ENCODE measurements around the gene OXCT1.
A peak's percentile ranks its signal among the peaks of the same experiment; 100 is the strongest.
"Not testable (repeated sequence)": the region's sequence is repeated elsewhere in the genome, so short reads cannot be mapped to it uniquely, and the experiment has no call there.

Gene OXCT1

GRCh38 chr5:41817625-41818301, 52.5 kb downstream of the OXCT1 start:
- TF ChIP-seq, protein P1, sequence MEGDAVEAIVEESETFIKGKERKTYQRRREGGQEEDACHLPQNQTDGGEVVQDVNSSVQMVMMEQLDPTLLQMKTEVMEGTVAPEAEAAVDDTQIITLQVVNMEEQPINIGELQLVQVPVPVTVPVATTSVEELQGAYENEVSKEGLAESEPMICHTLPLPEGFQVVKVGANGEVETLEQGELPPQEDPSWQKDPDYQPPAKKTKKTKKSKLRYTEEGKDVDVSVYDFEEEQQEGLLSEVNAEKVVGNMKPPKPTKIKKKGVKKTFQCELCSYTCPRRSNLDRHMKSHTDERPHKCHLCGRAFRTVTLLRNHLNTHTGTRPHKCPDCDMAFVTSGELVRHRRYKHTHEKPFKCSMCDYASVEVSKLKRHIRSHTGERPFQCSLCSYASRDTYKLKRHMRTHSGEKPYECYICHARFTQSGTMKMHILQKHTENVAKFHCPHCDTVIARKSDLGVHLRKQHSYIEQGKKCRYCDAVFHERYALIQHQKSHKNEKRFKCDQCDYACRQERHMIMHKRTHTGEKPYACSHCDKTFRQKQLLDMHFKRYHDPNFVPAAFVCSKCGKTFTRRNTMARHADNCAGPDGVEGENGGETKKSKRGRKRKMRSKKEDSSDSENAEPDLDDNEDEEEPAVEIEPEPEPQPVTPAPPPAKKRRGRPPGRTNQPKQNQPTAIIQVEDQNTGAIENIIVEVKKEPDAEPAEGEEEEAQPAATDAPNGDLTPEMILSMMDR (IDR thresholded peaks at IDR 0.05; ENCODE audit: unreplicated experiment in 3 of 3) = no peak
- Mint-ChIP-seq H3K27ac (peak overlapping the region in 2 of 3 experiments; percentile 9 to 61), H3K4me3 (no peak overlapping the region), H3K9me3 (no peaks in the 10 kb centered on the region), H3K27me3 (ENCODE audit: low read depth) (no peaks in the 10 kb centered on the region), H3K36me3 (ENCODE audit: low read depth) (no peaks in the 10 kb centered on the region), H3K4me1 (peaks cover 14% of the 10 kb centered on the region)

GRCh38 chr5:41815663-41816229, 54.5 kb downstream of the OXCT1 start:
- Mint-ChIP-seq H3K27ac (peak overlapping the region; percentile 44 to 61 (median 52)), H3K4me3 (no peak overlapping the region), H3K9me3 (no peaks in the 10 kb centered on the region), H3K4me1 (peaks cover 18% of the 10 kb centered on the region), H3K36me3 (ENCODE audit: low read depth) (no peaks in the 10 kb centered on the region), H3K27me3 (ENCODE audit: low read depth) (no peaks in the 10 kb centered on the region)
- TF ChIP-seq, protein P1 (IDR thresholded peaks at IDR 0.05; ENCODE audit: unreplicated experiment in 3 of 3) = no peak

DNA sequence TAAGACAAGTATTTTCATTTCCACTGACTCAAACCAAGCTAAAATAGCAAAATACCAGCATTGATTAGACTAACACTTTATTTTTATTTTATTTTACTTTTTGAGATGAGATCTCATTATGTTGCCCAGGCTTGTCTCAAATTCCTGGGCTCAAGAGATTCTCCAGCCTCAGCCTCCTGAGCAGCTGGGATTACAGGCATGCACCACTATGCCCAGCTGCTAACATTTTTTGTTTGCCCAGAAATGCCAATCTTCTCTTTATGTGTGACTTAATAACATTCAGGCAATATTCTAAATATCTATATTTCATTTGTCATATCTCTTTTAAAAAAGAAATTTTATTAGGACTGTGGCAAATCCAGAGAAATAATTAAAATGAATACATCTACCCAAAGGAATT, 55.0 kb downstream of the OXCT1 start:
- Mint-ChIP-seq H3K9me3 (no peaks in the 10 kb centered on the region), H3K27ac (no peak overlapping the region), H3K4me1 (peaks cover 21% of the 10 kb centered on the region), H3K4me3 (no peak overlapping the region), H3K36me3 (ENCODE audit: low read depth) (no peaks in the 10 kb centered on the region), H3K27me3 (ENCODE audit: low read depth) (no peaks in the 10 kb centered on the region)
- TF ChIP-seq, protein P1 (IDR thresholded peaks at IDR 0.05; ENCODE audit: unreplicated experiment in 3 of 3) = no peak

DNA sequence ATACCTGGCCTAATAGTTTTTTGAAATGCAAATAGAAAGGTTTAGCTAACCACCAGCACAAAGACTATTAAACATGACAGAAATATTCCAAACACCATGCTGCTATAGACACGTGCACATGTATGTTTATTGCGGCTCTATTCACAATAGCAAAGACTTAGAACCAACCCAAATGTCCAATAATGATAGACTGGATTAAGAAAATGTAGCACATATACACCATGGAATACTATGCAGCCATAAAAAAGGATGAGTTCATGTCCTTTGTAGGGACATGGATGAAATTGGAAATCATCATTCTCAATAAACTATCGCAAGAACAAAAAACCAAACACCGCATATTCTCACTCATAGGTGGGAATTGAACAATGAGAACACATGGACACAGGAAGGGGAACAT, 55.9 kb downstream of the OXCT1 start:
- not testable (repeated sequence) for H3K36me3 Mint-ChIP-seq (ENCODE audit: low read depth); H3K4me3 Mint-ChIP-seq; H3K9me3 Mint-ChIP-seq; H3K27ac Mint-ChIP-seq; H3K27me3 Mint-ChIP-seq (ENCODE audit: low read depth)
- H3K4me1 Mint-ChIP-seq = peaks cover 28% of the 10 kb centered on the region

DNA sequence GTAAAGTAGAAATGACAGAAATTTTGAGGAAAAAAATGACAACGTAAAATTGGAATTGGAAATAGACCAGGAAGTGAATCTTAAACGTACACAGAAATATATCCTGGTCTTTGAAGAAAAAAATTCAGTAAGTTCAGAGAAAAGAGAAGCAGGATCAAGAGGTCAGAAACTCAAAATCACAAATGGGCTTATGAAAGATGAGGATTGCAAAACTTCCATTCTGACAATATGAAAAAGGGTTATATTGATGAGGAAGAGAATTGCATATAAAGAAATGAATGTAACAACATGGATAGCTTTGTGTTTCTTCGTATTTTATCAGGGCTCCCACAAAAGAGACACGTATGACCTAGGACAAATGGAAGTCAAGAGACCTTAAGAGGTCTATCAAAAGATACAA, 58.1 kb downstream of the OXCT1 start:
- no peak overlapping the region for H3K4me3 Mint-ChIP-seq
- H3K27me3 Mint-ChIP-seq (ENCODE audit: low read depth) = no peaks in the 10 kb centered on the region
- H3K4me1 Mint-ChIP-seq = peaks cover 28% of the 10 kb centered on the region
- no peaks in the 10 kb centered on the region for H3K9me3 Mint-ChIP-seq
- H3K27ac Mint-ChIP-seq = no peak overlapping the region
- TF ChIP-seq, protein P1 (IDR thresholded peaks at IDR 0.05; ENCODE audit: unreplicated experiment in 3 of 3) = no peak
- no peaks in the 10 kb centered on the region for H3K36me3 Mint-ChIP-seq (ENCODE audit: low read depth)

DNA sequence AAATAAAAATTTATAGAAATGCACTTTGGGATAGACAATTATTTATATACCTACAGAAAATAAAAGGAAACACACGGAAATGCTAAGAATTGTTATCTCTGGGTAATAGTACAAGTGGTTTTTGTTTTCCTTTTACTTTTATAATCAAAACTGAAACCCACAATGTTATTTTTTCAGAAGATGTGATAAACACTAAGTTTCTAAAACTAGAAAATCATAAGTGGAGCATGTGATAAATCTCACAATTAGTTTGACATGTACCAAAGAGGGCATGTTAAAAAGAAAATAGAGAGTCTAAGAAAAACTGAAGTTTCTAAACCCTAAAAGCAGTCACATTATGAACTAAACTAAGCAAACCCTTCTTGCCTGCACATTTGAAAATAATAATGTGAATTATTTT, 61.1 kb downstream of the OXCT1 start:
- Mint-ChIP-seq H3K4me3 (no peak overlapping the region), H3K4me1 (peaks cover 14% of the 10 kb centered on the region), H3K9me3 (no peaks in the 10 kb centered on the region), H3K27ac (peak overlapping the region in 2 of 3 experiments; percentile 18 to 36), H3K27me3 (ENCODE audit: low read depth) (no peaks in the 10 kb centered on the region), H3K36me3 (ENCODE audit: low read depth) (peaks cover 21% of the 10 kb centered on the region)
- TF ChIP-seq, protein P1 (IDR thresholded peaks at IDR 0.05; ENCODE audit: unreplicated experiment in 3 of 3) = no peak

Measured in nephron (organoid).